Measurements from ENCODE around the gene IL4R. TPM values are rescaled to one million over a fixed set of nuclear protein-coding genes. Genes with fewer than 3 reads are reported as not detected.
A peak's percentile ranks its signal among the peaks of the same experiment; 100 is the strongest.

IL4R gene
- total RNA-seq, 1 experiment from 2014 or later = 28.9 TPM

DNA sequence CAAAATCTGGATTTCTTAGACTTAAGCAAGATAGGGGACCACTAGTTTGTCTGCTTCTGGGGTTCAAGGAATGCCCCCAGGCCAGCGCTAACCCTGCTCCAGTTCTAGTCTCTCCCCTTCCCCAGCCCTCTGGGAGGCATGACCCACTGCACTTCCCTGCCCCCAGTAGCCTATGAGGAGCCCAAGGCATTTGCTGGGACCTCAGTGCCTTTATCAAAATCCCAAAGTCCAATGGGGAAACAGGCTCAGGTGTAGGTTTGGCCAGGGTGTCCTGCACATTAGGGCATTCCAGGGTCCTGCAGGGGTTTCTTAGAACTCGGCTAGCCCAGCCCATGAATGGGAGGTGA is 1.2 kb downstream of the IL4R start:
- Histone ChIP-seq H3K9me3 (ENCODE audit: control insufficient read depth, insufficient read depth, low read depth, low read length) (no peaks in the 10 kb centered on the region), H3K36me3 (ENCODE audit: control insufficient read depth, insufficient read depth, low read length) (no peaks in the 10 kb centered on the region; the same call in 1 of the 2 replicates), H3K27me3 (ENCODE audit: control insufficient read depth, insufficient read depth, low read length) (no peaks in the 10 kb centered on the region), H3K4me3 (ENCODE audit: low read depth in 2 of 2, low read length in 2 of 2) (peak overlapping the region; percentile 78 to 88; a peak in 3 of 4 replicates), H3K27ac (ENCODE audit: low read length) (0 out of 2 replicates have a peak overlapping the region, but pooled peaks have one; percentile 5), H3K4me1 (ENCODE audit: control insufficient read depth, insufficient read depth, low read length) (peaks cover 14% of the 10 kb centered on the region)
- ChIA-PET CTCF (no interaction called here), POLR2A (no interaction called here)
- TF ChIP-seq TCF7L2 (IDR thresholded peaks at IDR 0.05; ENCODE audit: low read depth, low read length) = no peak
- TF ChIP-seq, protein P1, sequence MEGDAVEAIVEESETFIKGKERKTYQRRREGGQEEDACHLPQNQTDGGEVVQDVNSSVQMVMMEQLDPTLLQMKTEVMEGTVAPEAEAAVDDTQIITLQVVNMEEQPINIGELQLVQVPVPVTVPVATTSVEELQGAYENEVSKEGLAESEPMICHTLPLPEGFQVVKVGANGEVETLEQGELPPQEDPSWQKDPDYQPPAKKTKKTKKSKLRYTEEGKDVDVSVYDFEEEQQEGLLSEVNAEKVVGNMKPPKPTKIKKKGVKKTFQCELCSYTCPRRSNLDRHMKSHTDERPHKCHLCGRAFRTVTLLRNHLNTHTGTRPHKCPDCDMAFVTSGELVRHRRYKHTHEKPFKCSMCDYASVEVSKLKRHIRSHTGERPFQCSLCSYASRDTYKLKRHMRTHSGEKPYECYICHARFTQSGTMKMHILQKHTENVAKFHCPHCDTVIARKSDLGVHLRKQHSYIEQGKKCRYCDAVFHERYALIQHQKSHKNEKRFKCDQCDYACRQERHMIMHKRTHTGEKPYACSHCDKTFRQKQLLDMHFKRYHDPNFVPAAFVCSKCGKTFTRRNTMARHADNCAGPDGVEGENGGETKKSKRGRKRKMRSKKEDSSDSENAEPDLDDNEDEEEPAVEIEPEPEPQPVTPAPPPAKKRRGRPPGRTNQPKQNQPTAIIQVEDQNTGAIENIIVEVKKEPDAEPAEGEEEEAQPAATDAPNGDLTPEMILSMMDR (IDR thresholded peaks at IDR 0.05) = no peak
- TF ChIP-seq POLR2AphosphoS5 (IDR thresholded peaks at IDR 0.05; ENCODE audit: low read depth, low read length) = no peak
- TF ChIP-seq SIN3A (IDR thresholded peaks at IDR 0.05; ENCODE audit: borderline replicate concordance, insufficient read depth, low read depth, low read length) = no peak
- TF ChIP-seq, protein P2, sequence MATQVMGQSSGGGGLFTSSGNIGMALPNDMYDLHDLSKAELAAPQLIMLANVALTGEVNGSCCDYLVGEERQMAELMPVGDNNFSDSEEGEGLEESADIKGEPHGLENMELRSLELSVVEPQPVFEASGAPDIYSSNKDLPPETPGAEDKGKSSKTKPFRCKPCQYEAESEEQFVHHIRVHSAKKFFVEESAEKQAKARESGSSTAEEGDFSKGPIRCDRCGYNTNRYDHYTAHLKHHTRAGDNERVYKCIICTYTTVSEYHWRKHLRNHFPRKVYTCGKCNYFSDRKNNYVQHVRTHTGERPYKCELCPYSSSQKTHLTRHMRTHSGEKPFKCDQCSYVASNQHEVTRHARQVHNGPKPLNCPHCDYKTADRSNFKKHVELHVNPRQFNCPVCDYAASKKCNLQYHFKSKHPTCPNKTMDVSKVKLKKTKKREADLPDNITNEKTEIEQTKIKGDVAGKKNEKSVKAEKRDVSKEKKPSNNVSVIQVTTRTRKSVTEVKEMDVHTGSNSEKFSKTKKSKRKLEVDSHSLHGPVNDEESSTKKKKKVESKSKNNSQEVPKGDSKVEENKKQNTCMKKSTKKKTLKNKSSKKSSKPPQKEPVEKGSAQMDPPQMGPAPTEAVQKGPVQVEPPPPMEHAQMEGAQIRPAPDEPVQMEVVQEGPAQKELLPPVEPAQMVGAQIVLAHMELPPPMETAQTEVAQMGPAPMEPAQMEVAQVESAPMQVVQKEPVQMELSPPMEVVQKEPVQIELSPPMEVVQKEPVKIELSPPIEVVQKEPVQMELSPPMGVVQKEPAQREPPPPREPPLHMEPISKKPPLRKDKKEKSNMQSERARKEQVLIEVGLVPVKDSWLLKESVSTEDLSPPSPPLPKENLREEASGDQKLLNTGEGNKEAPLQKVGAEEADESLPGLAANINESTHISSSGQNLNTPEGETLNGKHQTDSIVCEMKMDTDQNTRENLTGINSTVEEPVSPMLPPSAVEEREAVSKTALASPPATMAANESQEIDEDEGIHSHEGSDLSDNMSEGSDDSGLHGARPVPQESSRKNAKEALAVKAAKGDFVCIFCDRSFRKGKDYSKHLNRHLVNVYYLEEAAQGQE (IDR thresholded peaks at IDR 0.05; ENCODE audit: insufficient read depth in 1 of 2, low read depth in 2 of 2, low read length in 1 of 2) = no peak
- in situ Hi-C loops (cut with HindIII; ENCODE audit: low pct_unique_long_range_greater_than_20kb, low sequenced_read_pairs) = no loop called here
- no peak for DNase-seq (ENCODE audit: low read depth, low spot score)
- no TSS peak for BruUV-seq (replicated peaks)
- intact Hi-C loops (cut with micrococcal nuclease; ENCODE audit: unreplicated experiment) = no loop called here
- no peak for ATAC-seq

DNA sequence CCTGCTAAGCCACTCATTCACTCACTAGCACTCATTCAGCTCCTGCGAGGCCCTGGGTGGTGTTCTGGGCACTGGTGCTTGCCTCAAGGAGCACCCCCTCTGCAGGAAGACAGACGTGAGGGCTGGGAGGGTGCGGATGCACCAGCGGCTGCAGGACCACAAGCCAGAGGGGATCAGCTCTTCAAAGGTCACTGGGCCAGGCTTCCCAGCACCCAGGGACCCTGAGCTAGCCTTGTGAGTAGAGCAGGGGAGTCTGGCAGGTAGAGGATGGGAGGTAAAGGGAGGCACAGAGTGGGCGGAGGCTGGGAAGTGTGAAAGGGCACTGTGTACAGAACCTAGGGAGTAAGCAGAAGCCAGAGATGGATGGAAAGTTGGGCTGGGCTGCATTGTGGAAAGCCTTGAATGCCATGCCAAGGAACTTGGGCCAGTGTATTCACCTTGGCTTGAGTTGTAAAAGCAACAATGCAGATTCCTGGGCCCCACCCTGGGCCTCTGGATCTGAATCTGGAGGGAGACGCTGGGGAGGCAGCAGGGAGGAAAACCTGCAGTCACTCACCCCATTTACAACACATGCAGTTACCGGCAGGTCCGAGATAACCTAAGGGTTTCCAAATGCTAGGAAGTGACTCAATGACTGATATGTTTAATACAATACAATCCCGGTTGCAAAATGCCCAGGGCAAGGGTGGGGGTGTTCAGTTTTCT is 1.7 kb downstream of the IL4R start:
- BruUV-seq (replicated peaks) = TSS peak; percentile 51
- ChIA-PET CTCF (interaction anchor here (0.6 kb wide), 1 partner anchor 68 kb away, joined by 6 read pairs; no protein-coding TSS in a partner anchor), POLR2A (no interaction called here)
- ATAC-seq (peak; percentile 13; the same call in 1 of the 2 replicates), DNase-seq (ENCODE audit: low read depth, low spot score) (no peak)
- TF ChIP-seq SIN3A (IDR thresholded peaks at IDR 0.05; ENCODE audit: borderline replicate concordance, insufficient read depth, low read depth, low read length) (no peak), POLR2AphosphoS5 (IDR thresholded peaks at IDR 0.05; ENCODE audit: low read depth, low read length) (no peak)
- H3K36me3 ChIP-seq (ENCODE audit: control insufficient read depth, insufficient read depth, low read length) = no peaks in the 10 kb centered on the region; the same call in 1 of the 2 replicates
- intact Hi-C loops (cut with micrococcal nuclease; ENCODE audit: unreplicated experiment) = no loop called here
- H3K27ac ChIP-seq (ENCODE audit: low read length) = 0 out of 2 replicates have a peak overlapping the region, but pooled peaks have one; percentile 5
- H3K4me1 ChIP-seq (ENCODE audit: control insufficient read depth, insufficient read depth, low read length) = peaks cover 14% of the 10 kb centered on the region
- in situ Hi-C loops (cut with HindIII; ENCODE audit: low pct_unique_long_range_greater_than_20kb, low sequenced_read_pairs) = no loop called here
- H3K27me3 ChIP-seq (ENCODE audit: control insufficient read depth, insufficient read depth, low read length) = no peaks in the 10 kb centered on the region
- no peaks in the 10 kb centered on the region for H3K9me3 ChIP-seq (ENCODE audit: control insufficient read depth, insufficient read depth, low read depth, low read length)
- H3K4me3 ChIP-seq (ENCODE audit: low read depth in 2 of 2, low read length in 2 of 2) = peak overlapping the region in 1 of 2 experiments; percentile 88; a peak in 2 of 4 replicates

All from Panc1 (cell line).